Hepatic stellate cell (primary cell): ENCODE results near the gene DCUN1D3.
"Not testable (repeated sequence)": the region's sequence is repeated elsewhere in the genome, so short reads cannot be mapped to it uniquely, and the experiment has no call there.

Source experiments
- DNase-seq: peaks from one replicate; pipeline ENCODE4 v3.0.0; 2011; ENCODE audit warnings: low spot score

The DCUN1D3 gene

DNA sequence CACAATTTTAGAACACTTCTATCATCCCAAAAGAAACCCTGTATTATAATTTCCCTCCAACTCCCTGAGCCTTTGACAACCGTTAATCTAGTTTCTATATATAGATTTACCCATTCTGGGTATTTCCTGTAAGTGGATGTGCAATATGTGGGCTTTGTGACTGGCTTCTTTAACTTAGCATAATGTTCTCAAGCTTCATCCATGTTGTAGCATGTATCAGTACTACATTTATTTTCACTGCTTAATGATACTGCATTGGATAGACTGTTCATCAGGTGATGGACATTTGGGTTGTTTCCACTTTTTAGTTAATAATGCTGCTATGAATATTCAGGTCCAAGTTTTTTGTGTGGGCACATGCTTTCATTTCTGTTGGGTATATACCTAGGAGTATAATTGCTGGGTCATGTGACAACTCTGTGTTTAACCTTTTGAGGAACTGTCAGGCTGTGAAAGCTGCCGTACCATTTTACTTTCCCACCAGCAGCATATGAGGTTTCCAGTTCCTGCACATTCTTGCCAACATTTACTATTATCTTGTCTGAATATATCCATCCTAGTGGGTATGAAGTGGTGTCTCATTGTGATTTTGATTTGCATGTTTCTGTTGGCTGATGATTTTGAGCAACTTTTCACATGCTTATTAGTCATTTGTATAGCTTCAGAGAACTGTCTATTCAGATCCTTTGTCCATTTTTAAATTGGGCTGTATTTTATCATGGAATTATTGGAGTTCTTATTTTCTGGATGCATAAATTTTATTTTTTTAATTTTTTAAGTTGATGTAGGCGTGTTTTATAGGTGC is 77.4 kb downstream of the DCUN1D3 start:
- DNase-seq, result no peak

- no peak for DNase-seq
These were observed 78.5 kb downstream of the DCUN1D3 start for GRCh38 chr16:20821682-20822081.

- no peak for DNase-seq
These were observed 81.1 kb downstream of the DCUN1D3 start for GRCh38 chr16:20818929-20819585.

GRCh38 chr16:20814784-20815183 is 85.4 kb downstream of the DCUN1D3 start:
- DNase-seq, result no peak

DNA sequence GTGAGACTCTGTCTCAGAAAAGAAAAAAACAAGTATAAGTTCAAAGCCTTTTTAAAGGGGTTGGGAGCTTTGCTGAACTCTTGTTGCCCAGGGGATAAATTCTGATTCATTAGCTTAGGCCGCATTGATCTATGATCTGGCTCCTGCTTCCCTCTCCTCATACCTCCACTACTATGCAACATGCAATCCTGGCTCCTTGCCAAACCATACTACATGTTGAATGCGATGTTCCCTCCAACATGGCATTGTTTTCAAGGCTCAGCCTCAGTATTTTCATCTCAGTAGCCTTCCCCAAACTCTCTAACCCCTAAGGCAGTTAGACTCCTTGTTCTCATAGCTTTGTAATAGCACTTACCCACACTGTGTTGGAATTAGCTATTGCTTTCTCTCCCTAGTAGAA is 87.6 kb downstream of the DCUN1D3 start:
- no peak for DNase-seq

DNA sequence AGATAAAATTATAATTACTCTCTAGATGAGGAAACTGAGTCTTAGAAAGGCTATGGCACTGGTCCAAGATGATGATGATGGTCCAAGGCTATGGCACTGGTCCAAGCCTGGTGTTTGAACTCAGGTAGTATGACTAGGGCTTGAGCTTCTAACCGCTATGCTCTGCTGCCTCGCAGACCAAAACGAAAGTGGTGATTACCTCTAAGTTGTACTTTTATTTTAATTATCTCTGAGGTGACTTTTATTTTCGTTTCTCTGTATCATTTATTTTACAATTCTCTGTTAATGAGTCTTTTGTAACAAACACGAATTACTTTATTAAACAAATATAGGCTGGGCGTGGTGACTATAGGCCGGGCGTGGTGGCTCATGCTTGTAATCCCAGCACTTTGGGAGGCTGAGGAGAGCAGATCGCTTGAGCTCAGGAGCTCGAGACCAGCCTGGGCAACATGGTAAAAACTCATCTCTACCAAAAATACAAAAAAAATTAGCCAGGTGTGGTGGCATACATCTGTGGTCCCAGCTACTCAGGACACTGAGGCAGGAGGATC is 88.2 kb downstream of the DCUN1D3 start:
- DNase-seq, result no peak

- no peak for DNase-seq
These were observed 92.3 kb downstream of the DCUN1D3 start for GRCh38 chr16:20807862-20808261.

GRCh38 chr16:20806168-20807050 is 93.7 kb downstream of the DCUN1D3 start, which contains the start of the genes ERI2 and REXO5:
Gene ERI2, minus strand, starts transcription at chr16:20806472. Its CDS starts 42 bp downstream, at chr16:20806430.
Gene REXO5, plus strand, starts transcription at chr16:20806527. Its CDS starts 427 bp downstream, at chr16:20806954.
- DNase-seq, result peak; percentile 90

- not testable (repeated sequence) for DNase-seq
These were observed 94.4 kb downstream of the DCUN1D3 start for GRCh38 chr16:20805684-20806167.
